T follicular helper cell (primary cell): ENCODE measurements around the gene IKBKG.
"Not testable (repeated sequence)": the region's sequence is repeated elsewhere in the genome, so short reads cannot be mapped to it uniquely, and the experiment has no call there.

ENCODE experiments used
- DNase-seq: peaks from one replicate; pipeline ENCODE4 v3.0.0-alpha.2; 2020; ENCODE audit warnings: low read depth

IKBKG gene

GRCh38 chrX:154526901-154527675 is 20.3 kb upstream of the IKBKG start:
- peak; percentile 39 for DNase-seq

- DNase-seq = no peak
Measured at GRCh38 chrX:154529206-154529612, 18.2 kb upstream of the IKBKG start.

- no peak for DNase-seq
Measured at GRCh38 chrX:154530286-154530685, 17.1 kb upstream of the IKBKG start.

- no peak for DNase-seq
Measured at GRCh38 chrX:154531626-154532025, 15.8 kb upstream of the IKBKG start.

- DNase-seq = no peak
Measured at GRCh38 chrX:154532690-154533089, 14.7 kb upstream of the IKBKG start.

- peak; percentile 87 for DNase-seq
Measured at GRCh38 chrX:154534526-154535322, 12.7 kb upstream of the IKBKG start.

GRCh38 chrX:154535892-154536291 is 11.5 kb upstream of the IKBKG start:
- no peak for DNase-seq

GRCh38 chrX:154539077-154539476 is 8.3 kb upstream of the IKBKG start:
- DNase-seq = no peak

- DNase-seq = not testable (repeated sequence)
Measured at GRCh38 chrX:154540365-154540764, 7.1 kb upstream of the IKBKG start.

GRCh38 chrX:154540897-154541535 is 6.4 kb upstream of the IKBKG start:
- DNase-seq = no peak

GRCh38 chrX:154541589-154541895 is 5.9 kb upstream of the IKBKG start:
- no peak for DNase-seq

GRCh38 chrX:154541896-154542722 is 5.3 kb upstream of the IKBKG start:
- no peak for DNase-seq

GRCh38 chrX:154542723-154543424 is 4.5 kb upstream of the IKBKG start:
- no peak for DNase-seq

GRCh38 chrX:154545673-154546274 is 1.6 kb upstream of the IKBKG start:
- no peak for DNase-seq

- peak; percentile 76 for DNase-seq
Measured at GRCh38 chrX:154546354-154547244, 821 bp upstream of the IKBKG start, which contains the start of gene G6PD. TSS of gene G6PD (minus strand) at chrX:154546846. CDS start at chrX:154546155, 691 bp downstream.

- no peak for DNase-seq
Measured at GRCh38 chrX:154548028-154548316, 552 bp downstream of the IKBKG start.

GRCh38 chrX:154549766-154550165 is 2.3 kb downstream of the IKBKG start:
- no peak for DNase-seq

- DNase-seq = not testable (repeated sequence)
Measured at GRCh38 chrX:154552112-154552806, 4.8 kb downstream of the IKBKG start.

- not testable (repeated sequence) for DNase-seq
Measured at GRCh38 chrX:154558060-154558690, 10.8 kb downstream of the IKBKG start.
